Activated naive CD4-positive, alpha-beta T cell (primary cell): Measurements from ENCODE around the gene FOXL1.

Experiments
- DNase-seq, 4 experiments: peaks; one replicate each; lab custom pipeline; 2025; lab: John Stamatoyannopoulos, UW

FOXL1 gene

GRCh38 chr16:86578061-86578599 lies at the start of gene FOXL1:
FOXL1 (plus strand) TSS chr16:86578549; CDS start chr16:86578724, 175 bp downstream.
- DNase-seq, result no peak

GRCh38 chr16:86529160-86529559 lies 49.2 kb upstream of the FOXL1 start:
- no peak for DNase-seq

GRCh38 chr16:86530251-86531190 lies 47.8 kb upstream of the FOXL1 start:
- DNase-seq, result no peak

- DNase-seq, result no peak
These were observed 47.2 kb upstream of the FOXL1 start for GRCh38 chr16:86531191-86531545.

GRCh38 chr16:86531641-86532525 lies 46.5 kb upstream of the FOXL1 start:
- DNase-seq, result no peak

GRCh38 chr16:86532526-86532815 lies 45.9 kb upstream of the FOXL1 start:
- no peak for DNase-seq

GRCh38 chr16:86533076-86533475 lies 45.3 kb upstream of the FOXL1 start:
- DNase-seq, result no peak

- no peak for DNase-seq
These were observed 44.5 kb upstream of the FOXL1 start for GRCh38 chr16:86533767-86534351.

GRCh38 chr16:86534779-86535615 lies 43.4 kb upstream of the FOXL1 start:
- DNase-seq, result no peak

- no peak for DNase-seq
These were observed 41.7 kb upstream of the FOXL1 start for GRCh38 chr16:86536621-86537020.

GRCh38 chr16:86537486-86537885 lies 40.9 kb upstream of the FOXL1 start:
- no peak for DNase-seq

- DNase-seq, result no peak
These were observed 40.1 kb upstream of the FOXL1 start for GRCh38 chr16:86538196-86538780.

- no peak for DNase-seq
These were observed 37.5 kb upstream of the FOXL1 start for GRCh38 chr16:86540894-86541293.

- DNase-seq, result no peak
These were observed 36.8 kb upstream of the FOXL1 start for GRCh38 chr16:86541560-86541959.

- DNase-seq, result no peak
These were observed 35.3 kb upstream of the FOXL1 start for GRCh38 chr16:86542756-86543750.

- DNase-seq, result no peak
These were observed 32.9 kb upstream of the FOXL1 start for GRCh38 chr16:86545481-86545880.

GRCh38 chr16:86545954-86546637 lies 32.3 kb upstream of the FOXL1 start:
- no peak for DNase-seq

GRCh38 chr16:86546638-86547013 lies 31.7 kb upstream of the FOXL1 start:
- no peak for DNase-seq

GRCh38 chr16:86547286-86547685 lies 31.1 kb upstream of the FOXL1 start:
- DNase-seq, result no peak
